Duodenal mucosa (tissue), 2 donors: ENCODE data around the gene CEP164.

Source experiments
- H3K27ac ChIP-seq: one replicate; pipeline ENCODE4 v1.7.0; 2013; ENCODE audit warnings: low read depth, low read length
- H3K27me3 ChIP-seq, 2 donors: one replicate each; pipeline ENCODE4 v1.7.0; 2013; ENCODE audit warnings: low read length in 2 of 2, control low read depth in 1 of 2; ENCODE audit not compliant: insufficient read depth in 2 of 2, control insufficient read depth in 1 of 2
- H3K36me3 ChIP-seq, 2 donors: one replicate each; pipeline ENCODE4 v1.7.0; 2013; ENCODE audit warnings: low read length in 2 of 2, control low read depth in 1 of 2; ENCODE audit not compliant: insufficient read depth in 2 of 2, control insufficient read depth in 1 of 2
- H3K4me1 ChIP-seq, 2 donors: one replicate each; pipeline ENCODE4 v1.7.0; 2013; ENCODE audit warnings: low read length in 2 of 2, control low read depth in 1 of 2; ENCODE audit not compliant: insufficient read depth in 2 of 2, control insufficient read depth in 1 of 2
- H3K4me3 ChIP-seq, 2 donors: one replicate each; pipeline ENCODE4 v1.7.0; 2013; ENCODE audit warnings: low read length in 2 of 2, low read depth in 1 of 2
- H3K9ac ChIP-seq, 2 donors: one replicate each; pipeline ENCODE4 v1.7.0; 2013; ENCODE audit warnings: low read length in 2 of 2, low read depth in 1 of 2
- H3K9me3 ChIP-seq, 2 donors: one replicate each; pipeline ENCODE4 v1.7.0; 2013; ENCODE audit warnings: low read length in 2 of 2, control low read depth in 1 of 2; ENCODE audit not compliant: control insufficient read depth in 1 of 2

The CEP164 gene

DNA sequence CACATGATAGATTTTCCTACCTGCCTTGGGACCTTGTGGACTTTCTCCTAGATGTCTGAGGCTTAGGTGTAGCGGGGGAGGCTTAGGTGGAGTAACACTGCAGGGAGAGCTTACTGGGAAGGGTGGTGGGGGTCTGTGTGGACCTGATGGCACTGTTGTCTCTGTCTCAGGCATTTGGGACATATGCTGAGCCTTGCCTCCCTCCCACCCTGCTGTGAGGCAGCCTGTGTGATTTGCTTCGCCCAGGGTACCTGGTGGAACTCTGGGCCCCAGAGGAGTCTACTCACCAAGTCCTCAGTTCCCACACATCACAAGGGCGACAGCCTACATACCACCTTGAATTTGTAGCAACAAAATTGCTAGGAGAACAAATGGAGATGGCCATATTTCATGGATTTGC lies 80.7 kb downstream of the CEP164 start:
- Histone ChIP-seq H3K27me3 (no peaks in the 10 kb centered on the region), H3K9ac (no peak overlapping the region), H3K36me3 (peaks cover 8 to 27% of the 10 kb centered on the region in 2 donors), H3K4me3 (no peak overlapping the region), H3K9me3 (peaks cover 3 to 7% of the 10 kb centered on the region in 2 donors), H3K27ac (no peak overlapping the region), H3K4me1 (no peaks in the 10 kb centered on the region)

DNA sequence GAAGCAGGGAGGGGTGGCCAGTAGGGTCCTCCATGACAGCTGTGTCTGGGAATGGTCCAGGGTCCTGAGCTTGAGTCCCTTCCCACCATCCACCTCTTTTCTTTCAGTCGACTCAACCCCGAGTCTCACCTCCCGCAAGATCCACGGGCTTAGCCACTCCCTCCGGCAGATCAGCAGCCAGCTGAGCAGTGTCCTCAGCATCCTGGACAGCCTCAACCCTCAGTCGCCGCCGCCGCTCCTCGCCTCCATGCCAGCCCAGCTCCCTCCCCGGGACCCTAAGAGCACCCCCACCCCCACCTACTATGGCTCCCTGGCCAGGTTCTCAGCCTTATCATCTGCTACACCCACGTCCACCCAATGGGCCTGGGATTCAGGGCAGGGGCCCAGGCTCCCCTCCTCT lies 81.9 kb downstream of the CEP164 start:
- Histone ChIP-seq H3K27me3 (no peaks in the 10 kb centered on the region), H3K9ac (no peak overlapping the region), H3K9me3 (peaks cover 3 to 7% of the 10 kb centered on the region in 2 donors), H3K27ac (no peak overlapping the region), H3K4me1 (no peaks in the 10 kb centered on the region), H3K36me3 (peaks cover 8 to 25% of the 10 kb centered on the region in 2 donors), H3K4me3 (no peak overlapping the region)

DNA sequence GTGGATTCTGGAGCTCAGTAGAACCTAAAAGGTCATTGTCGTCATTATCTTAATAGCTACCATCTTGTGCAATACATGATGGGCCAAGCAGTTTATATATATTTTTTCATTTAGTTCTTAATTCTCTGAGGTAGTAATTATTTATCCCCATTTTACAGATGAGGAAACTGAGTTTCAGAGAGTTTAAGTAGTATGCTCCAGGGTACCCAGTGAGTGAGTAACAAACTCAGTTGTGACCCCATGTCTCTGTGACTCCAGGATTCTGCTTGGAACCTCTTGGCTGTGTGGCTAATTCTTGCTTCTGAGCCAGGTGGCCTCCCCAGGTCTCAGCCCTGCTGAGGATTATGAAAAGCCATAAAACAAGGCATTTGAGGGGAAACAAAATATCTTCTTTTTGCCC lies 82.6 kb downstream of the CEP164 start:
- Histone ChIP-seq H3K9ac (no peak overlapping the region), H3K4me1 (no peaks in the 10 kb centered on the region), H3K4me3 (no peak overlapping the region), H3K27me3 (no peaks in the 10 kb centered on the region), H3K9me3 (peaks cover 3 to 7% of the 10 kb centered on the region in 2 donors), H3K27ac (no peak overlapping the region), H3K36me3 (peaks cover 8 to 18% of the 10 kb centered on the region in 2 donors)

DNA sequence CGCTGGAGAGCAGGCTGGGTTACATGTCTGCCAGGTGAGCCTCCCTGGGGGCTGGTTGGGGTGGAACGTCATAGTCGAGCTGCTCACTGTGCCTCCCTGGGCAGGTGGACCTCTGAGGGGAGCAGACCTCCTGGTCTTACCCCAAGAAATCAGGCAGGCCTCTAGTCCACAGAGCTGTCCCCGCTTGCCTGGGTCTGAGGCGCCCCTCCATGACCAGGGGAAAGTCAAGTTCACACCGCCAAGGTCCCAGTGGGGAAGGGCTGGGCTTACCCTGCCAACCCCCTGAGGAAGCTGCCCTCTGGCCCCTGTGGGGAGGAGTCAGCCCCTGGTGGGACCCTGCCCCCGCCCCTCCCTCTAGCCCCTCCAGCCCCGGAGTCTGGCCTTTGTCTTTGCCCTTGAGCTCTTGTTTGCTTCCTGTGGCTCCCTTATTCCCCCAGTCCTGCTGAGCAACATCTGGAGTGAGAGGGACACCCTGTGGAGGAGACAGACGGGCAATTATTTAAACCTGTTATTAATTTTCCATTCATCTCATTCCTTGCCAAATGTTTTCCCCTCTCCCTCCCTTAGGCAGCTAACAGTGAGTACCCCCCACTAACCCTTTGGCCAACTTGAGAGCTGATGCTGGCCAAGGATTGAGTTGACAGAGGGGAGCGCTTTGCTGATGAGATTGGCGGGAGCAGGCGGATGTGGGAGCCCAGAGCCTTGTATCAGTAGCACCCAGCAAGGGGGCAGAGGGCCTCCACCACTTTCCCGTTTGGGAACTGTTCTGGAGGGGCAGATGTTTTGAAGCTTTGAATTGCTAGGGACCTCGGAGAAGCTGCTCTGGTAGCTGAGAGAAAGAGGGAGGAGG lies 83.4 kb downstream of the CEP164 start:
- no peaks in the 10 kb centered on the region for H3K4me1 ChIP-seq
- no peaks in the 10 kb centered on the region for H3K27me3 ChIP-seq
- H3K9ac ChIP-seq: no peak overlapping the region
- no peak overlapping the region for H3K4me3 ChIP-seq
- peaks cover 3 to 4% of the 10 kb centered on the region in 2 donors for H3K9me3 ChIP-seq
- H3K36me3 ChIP-seq: peaks cover 8 to 16% of the 10 kb centered on the region in 2 donors
- no peak overlapping the region for H3K27ac ChIP-seq

DNA sequence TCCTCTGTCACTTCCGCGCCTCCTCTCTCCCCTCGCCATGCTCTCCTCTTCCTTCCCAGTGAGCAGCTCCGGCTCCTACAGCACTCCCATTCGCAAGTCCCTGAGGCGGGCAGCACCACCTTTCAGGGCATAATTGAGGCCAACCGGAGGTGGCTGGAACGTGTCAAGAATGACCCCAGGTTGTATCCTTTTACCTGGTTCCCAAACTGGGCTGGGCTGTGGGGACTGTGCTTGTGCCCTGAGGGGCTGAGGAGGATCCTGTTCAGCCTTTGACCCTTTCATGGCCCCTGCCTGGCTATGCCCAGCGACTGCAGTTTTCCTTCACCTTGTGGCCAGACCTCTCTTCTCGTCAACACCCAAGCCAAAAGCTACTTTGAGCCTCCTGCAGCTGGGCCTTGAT lies 84.1 kb downstream of the CEP164 start:
- H3K4me1 ChIP-seq: no peaks in the 10 kb centered on the region
- H3K9me3 ChIP-seq: no peaks in the 10 kb centered on the region
- no peak overlapping the region for H3K27ac ChIP-seq
- no peak overlapping the region for H3K4me3 ChIP-seq
- H3K27me3 ChIP-seq: no peaks in the 10 kb centered on the region
- H3K36me3 ChIP-seq: peaks cover 8 to 16% of the 10 kb centered on the region in 2 donors
- no peak overlapping the region for H3K9ac ChIP-seq

DNA sequence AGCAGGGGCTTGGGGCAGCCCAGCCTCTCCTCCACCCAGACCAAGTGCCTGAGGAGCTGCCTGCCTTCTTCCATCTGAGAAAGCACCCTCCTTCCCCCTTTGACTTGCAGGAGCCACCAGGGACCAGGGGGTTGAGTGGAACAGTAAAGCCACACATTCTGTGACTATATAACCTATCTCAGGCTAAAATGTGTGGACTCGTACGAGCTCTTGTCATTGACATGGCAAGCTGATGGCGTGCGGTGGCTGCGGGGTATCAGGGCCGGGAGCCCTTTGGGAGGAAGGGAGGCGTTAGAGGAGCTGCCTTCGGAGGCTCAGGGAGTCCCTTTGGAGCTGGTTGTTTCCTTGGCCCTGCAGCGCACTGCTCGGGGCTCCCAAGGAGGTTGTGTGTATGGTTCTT lies 84.5 kb downstream of the CEP164 start:
- H3K36me3 ChIP-seq: peaks cover 8 to 16% of the 10 kb centered on the region in 2 donors
- H3K27ac ChIP-seq: no peak overlapping the region
- H3K27me3 ChIP-seq: no peaks in the 10 kb centered on the region
- H3K4me3 ChIP-seq: no peak overlapping the region
- H3K4me1 ChIP-seq: no peaks in the 10 kb centered on the region
- H3K9me3 ChIP-seq: no peaks in the 10 kb centered on the region
- H3K9ac ChIP-seq: no peak overlapping the region

DNA sequence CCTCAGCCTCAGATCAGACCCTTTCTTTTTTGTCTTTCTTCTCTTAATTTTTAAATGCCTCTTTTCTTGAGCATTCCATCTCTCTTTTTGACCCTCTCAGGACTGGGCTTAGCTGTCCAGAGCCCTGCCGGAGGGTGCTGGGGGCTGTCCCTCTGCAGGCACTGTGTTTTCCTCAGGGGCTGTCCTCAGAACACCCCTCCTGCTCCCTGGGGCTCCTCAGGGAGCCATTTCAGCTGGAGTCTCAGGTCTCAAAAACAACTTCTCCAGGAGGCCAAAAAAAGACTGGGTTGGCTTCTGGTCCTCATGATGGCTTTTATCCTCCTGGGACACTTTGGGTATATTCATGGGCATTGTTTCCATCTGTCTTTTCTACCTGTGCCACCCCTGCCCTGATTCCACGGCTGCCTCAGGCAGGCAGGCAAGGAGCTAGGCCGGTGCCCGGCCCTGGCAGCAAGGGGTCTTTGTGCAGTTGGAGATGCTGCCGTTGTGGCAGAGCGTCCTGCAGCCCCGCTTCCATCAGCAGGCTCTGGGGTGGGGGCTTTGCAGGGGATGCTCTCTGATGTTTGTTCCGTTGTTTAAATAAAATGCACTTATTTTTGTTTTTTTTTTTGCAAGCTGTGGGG lies 85.1 kb downstream of the CEP164 start:
- peaks cover 8 to 15% of the 10 kb centered on the region in 2 donors for H3K36me3 ChIP-seq

DNA sequence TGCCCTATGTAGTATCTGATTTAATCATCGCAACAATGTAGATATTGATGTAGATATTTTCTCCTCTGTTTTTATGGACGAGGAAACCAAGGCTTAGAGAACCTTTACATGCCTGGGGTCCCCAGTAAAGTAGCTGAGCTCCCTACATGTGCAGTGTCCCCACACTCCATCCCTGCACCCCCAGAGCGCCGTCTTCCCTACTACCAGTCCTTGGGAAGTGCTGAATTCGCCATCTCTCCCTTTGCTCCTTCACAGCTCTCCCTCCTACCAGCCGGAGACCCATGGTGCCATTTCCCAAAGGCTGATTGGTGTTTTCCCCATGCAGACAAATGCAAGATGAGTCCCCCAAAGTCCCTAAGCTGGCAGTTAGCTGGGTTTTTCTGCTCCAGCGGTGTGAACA lies 86.0 kb downstream of the CEP164 start:
- H3K4me3 ChIP-seq: no peak overlapping the region
- no peaks in the 10 kb centered on the region for H3K9me3 ChIP-seq
- H3K9ac ChIP-seq: no peak overlapping the region
- no peak overlapping the region for H3K27ac ChIP-seq
- H3K27me3 ChIP-seq: no peaks in the 10 kb centered on the region
- no peaks in the 10 kb centered on the region for H3K4me1 ChIP-seq
- peaks cover 2 to 8% of the 10 kb centered on the region in 2 donors for H3K36me3 ChIP-seq

More for the DNA sequence above, 85.1 kb downstream of the CEP164 start:
- no peaks in the 10 kb centered on the region for H3K27me3 ChIP-seq
- no peak overlapping the region for H3K4me3 ChIP-seq
- H3K4me1 ChIP-seq: no peaks in the 10 kb centered on the region
- H3K9ac ChIP-seq: no peak overlapping the region
- H3K9me3 ChIP-seq: no peaks in the 10 kb centered on the region
- no peak overlapping the region for H3K27ac ChIP-seq

DNA sequence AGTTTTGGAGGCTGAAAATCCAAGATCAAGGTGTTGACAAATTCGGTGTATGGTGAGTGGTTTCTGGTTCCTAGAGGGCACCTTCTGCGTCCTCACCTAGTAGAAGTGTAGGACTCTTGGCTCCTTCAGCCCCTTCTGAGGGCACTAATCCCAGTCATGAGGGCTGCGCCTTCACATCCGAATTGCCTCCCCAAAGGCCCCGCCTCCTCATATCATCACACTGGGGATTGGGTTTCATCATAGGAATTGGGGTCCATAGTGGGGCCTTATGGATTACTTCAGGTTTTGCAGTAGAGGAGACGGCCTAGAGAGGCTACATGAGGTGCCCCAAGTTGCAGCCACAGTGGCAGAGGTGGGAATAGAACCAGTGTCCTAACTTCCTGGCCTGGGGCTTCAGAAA lies 87.1 kb downstream of the CEP164 start:
- peaks cover 0 to 4% of the 10 kb centered on the region in 2 donors for H3K36me3 ChIP-seq
- H3K27me3 ChIP-seq: no peaks in the 10 kb centered on the region
- no peak overlapping the region for H3K27ac ChIP-seq
- H3K9ac ChIP-seq: no peak overlapping the region
- no peaks in the 10 kb centered on the region for H3K4me1 ChIP-seq
- H3K9me3 ChIP-seq: no peaks in the 10 kb centered on the region
- H3K4me3 ChIP-seq: no peak overlapping the region

DNA sequence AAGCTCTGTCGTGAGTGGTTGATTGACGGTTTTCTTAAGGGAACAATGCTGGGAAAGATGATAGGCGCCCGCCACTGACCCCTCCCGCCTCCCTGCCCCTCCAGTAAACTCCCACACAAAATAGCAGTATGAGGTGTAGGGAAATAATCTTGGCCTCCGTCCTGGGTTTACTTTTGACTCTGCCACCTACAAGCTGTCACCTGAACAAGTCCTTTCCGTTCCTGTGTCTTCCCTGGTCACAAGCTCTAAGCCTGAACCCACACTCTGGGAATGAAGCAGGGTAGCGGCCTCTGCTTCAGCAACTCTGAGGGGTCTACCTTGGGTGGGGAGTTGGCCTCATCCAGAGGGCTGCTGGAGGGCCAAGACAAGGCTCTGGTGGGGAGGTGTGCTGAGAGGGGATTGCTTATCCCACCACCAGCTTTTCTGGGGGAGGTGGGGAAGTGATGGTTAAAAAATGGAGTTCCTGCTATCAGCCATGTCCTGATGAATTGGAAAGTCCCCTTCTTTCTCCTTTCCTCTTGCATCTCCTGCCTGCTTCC lies 87.8 kb downstream of the CEP164 start:
- Histone ChIP-seq H3K9ac (no peak overlapping the region), H3K4me3 (no peak overlapping the region), H3K9me3 (no peaks in the 10 kb centered on the region), H3K36me3 (no peaks in the 10 kb centered on the region), H3K4me1 (no peaks in the 10 kb centered on the region), H3K27me3 (no peaks in the 10 kb centered on the region), H3K27ac (no peak overlapping the region)
